Measurements from ENCODE around the gene CIC.
A peak's percentile ranks its signal among the peaks of the same experiment; 100 is the strongest.

The CIC gene

DNA sequence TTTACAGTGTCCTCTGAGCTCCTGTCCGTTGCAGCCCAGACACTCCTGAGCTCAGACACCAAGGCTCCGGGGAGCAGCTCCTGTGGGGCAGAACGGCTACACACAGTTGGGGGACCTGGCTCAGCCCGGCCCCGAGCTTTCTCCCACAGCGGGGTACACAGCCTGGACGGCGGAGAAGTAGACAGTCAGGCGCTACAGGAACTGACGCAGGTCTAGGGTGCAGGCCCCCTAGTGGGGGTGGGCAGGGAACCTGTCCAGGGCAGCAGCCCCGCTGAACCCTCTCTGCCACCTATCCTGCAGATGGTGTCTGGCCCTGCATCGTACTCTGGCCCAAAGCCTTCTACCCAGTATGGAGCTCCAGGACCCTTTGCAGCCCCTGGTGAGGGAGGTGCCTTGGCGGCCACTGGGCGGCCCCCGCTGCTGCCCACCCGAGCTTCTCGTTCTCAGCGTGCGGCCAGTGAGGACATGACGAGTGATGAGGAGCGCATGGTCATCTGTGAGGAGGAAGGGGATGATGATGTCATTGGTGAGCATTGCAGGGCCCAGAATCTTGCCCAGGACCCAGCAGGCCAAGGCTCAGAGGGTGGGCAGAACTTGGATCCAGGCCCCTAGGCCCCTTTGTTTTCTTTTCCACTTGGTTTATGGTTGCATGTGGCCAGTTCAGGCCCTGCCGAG is 20.0 kb downstream of the CIC start:
- no peak for DNase-seq (ENCODE audit: low spot score)

GRCh38 chr19:42289556-42290041 is 20.5 kb downstream of the CIC start:
- no peak for DNase-seq (ENCODE audit: low spot score)

- no peak for DNase-seq (ENCODE audit: low spot score)
Measured at GRCh38 chr19:42290136-42290522, 21.1 kb downstream of the CIC start.

GRCh38 chr19:42290523-42291434 is 21.7 kb downstream of the CIC start:
- peak; percentile 57 for DNase-seq (ENCODE audit: low spot score)

DNA sequence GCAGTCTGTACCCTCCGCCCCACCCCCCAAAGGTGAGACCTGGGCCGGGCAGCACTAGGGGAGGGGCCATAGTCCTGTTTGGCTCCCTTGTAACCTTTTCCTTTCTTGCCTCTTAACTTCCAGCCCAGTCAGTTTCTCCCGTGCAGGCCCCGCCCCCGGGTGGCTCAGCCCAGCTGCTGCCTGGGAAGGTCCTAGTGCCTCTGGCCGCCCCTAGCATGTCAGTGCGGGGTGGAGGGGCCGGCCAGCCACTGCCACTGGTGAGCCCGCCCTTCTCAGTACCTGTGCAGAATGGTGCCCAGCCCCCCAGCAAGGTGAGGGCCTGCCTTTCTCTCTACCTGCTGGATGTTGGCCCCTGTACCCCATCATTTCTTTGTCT is 22.4 kb downstream of the CIC start:
- DNase-seq (ENCODE audit: low spot score) = no peak

DNA sequence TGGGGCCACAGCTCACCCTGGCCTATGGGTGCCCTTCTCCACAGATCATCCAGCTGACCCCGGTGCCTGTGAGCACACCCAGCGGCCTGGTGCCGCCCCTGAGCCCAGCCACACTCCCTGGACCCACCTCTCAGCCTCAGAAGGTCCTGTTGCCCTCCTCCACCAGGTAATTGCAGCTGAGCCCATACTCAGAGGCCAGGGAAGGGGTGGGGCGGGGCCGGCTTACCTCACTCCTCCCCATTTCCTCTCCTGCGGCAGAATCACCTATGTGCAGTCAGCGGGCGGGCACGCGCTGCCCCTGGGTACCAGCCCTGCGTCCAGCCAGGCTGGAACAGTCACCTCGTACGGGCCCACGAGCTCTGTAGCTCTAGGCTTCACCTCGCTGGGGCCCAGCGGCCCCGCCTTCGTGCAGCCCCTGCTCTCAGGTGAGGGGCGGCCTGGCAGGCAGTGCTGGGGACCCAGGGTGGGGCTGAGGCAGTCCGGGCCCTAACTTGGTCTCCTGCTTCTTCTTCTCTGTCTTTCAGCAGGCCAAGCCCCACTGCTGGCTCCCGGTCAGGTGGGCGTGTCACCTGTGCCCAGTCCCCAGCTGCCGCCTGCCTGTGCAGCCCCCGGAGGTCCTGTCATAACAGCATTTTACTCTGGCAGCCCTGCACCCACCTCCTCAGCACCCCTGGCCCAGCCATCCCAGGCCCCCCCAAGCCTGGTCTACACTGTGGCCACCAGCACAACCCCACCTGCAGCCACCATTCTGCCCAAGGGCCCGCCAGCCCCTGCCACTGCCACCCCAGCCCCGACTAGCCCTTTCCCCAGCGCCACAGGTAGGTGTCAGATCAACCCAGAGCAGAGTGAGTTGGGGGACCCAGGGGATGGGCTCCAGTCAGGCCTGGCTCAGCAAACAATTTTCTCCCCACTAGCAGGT is 23.2 kb downstream of the CIC start:
- DNase-seq (ENCODE audit: low spot score) = no peak

GRCh38 chr19:42292963-42293362 is 23.9 kb downstream of the CIC start:
- no peak for DNase-seq (ENCODE audit: low spot score)

GRCh38 chr19:42293540-42293939 is 24.5 kb downstream of the CIC start:
- DNase-seq (ENCODE audit: low spot score) = no peak

DNA sequence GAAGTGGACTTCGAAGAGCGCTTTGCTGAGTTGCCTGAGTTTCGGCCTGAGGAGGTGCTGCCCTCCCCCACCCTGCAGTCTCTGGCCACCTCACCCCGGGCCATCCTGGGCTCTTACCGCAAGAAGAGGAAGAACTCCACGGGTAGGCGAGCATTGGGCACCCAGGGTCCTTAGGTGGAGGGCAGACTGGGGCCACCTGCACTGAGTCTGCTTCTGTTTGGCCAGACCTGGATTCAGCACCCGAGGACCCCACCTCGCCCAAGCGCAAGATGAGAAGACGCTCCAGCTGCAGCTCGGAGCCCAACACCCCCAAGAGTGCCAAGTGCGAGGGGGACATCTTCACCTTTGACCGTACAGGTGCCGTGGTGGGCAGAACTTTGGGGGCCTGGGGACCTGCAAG is 24.9 kb downstream of the CIC start:
- DNase-seq (ENCODE audit: low spot score) = no peak

GRCh38 chr19:42294471-42295137 is 25.6 kb downstream of the CIC start:
- no peak for DNase-seq (ENCODE audit: low spot score)

DNA sequence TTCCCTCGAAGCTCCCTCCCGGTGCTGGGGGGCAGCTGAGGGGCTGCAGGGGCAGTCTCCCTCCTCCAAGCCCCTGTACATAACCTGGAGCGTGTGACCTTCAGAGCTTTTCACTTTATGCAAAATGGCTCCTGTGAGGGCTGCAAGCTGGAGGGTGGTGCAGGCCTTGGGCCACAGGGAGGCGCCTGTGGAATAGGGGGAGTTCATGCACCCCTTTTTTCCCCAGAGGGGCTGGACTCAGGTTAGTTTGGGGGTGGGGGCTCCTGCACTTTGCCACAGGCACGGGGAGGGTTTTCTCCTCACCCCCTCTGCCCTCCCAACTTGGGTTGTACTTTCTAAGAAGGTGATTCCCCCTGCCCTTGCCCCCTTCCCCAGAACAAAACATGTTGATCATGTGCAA is 26.3 kb downstream of the CIC start:
- no peak for DNase-seq (ENCODE audit: low spot score)

DNA sequence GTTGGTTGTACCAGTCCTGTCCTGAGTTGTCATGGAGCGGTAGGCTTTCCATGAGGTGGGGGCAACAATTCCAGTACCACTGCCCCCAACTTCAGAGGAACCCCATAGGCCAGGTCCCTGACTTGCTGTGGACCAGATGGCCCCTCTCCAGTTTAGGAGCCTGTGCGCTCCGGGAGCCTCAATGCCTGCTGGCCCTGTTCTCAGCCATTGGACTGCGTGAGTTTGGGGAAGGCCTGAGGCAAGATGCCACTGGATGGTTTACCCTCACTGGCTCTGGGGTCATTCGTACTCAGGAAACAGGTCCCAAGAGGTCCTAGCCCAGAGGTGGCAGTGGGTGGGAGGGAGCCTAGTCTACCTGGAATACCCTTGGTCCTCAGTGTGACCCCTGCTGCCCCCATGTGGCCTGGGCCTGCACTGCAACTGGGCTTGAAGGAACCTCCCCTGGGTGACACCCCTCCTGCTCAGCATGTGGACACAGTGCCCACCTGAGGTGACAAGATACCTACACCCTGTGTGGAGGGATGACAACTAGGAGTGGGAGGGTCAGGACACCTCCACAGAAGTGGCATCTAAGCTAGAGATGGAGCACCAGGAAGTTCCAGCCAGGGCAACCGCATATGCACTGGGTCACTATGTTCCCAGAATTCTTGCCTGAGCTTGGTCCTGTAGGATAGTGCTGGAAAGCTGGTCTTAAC is 26.9 kb downstream of the CIC start:
- DNase-seq (ENCODE audit: low spot score) = peak; percentile 91

GRCh38 chr19:42297039-42297438 is 28.0 kb downstream of the CIC start:
- DNase-seq (ENCODE audit: low spot score) = no peak

GRCh38 chr19:42301646-42302203 is 32.7 kb downstream of the CIC start, which contains the start of gene PRR19:
Gene PRR19 (plus strand): TSS chr19:42302132. CDS start chr19:42309585, 7,453 bp downstream.
- no peak for DNase-seq (ENCODE audit: low spot score)

GRCh38 chr19:42303101-42303464 is 34.0 kb downstream of the CIC start:
- DNase-seq (ENCODE audit: low spot score) = no peak

DNA sequence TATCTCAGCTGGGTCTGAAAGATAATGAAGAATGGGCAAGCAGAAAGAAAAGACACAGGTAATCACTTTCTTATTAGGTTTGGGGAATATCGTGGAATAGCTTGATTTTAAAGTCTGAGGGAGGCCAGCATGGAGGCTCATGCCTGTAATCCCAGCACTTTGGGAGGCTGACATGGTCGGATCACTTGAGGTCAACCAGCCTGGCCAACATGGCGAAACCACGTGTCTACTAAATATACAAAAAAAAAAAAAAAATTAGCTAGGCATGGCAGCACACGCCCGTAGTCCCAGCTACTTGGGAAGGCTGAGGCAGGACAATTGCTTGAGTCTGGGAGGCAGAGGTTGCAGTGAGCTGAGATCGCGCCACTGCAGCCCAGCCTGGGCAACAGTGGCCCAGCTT is 34.8 kb downstream of the CIC start:
- no peak for DNase-seq (ENCODE audit: low spot score)

DNA sequence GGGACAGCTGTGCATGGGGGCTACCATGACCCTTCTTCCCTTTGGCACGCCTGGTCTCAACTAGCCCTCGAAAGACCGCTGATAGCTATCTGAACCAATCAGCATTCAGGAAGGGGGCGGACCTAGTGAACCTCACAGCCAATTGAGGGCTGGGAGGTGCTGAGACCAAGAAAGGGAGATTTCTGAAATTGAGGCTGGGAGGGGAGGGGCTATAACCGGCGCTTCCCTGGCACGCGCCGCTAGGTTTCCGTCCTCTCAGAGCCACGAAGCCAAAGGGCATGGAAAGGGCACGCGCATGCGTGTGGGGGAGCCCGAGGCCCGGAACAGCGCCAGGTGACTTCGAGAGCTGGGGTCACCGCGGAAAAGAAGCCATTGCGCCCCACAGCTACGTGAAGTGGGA is 37.6 kb downstream of the CIC start:
- no peak for DNase-seq (ENCODE audit: low spot score)

DNA sequence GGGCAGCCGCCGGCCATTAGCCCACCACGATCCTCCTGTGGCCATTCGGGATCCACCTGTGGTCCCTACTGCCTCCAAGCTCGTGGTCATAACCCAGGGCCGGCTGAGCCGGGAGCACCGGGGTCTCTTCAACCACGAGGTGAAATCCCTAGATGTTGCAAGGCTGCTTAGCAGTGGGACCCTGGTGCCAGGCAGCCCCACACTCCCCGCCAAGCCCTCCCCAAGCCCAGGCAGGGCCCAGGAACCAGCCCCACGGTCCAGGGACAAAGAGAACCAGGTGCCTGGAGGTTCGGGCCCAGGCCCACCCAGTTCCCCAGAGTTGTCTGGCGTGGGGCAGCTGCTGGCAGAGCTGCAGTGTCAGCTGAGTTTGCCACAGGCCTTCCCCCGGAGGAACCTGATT is 40.6 kb downstream of the CIC start:
- no peak for DNase-seq (ENCODE audit: low spot score)

GRCh38 chr19:42311657-42312056 is 42.6 kb downstream of the CIC start:
- no peak for DNase-seq (ENCODE audit: low spot score)

DNA sequence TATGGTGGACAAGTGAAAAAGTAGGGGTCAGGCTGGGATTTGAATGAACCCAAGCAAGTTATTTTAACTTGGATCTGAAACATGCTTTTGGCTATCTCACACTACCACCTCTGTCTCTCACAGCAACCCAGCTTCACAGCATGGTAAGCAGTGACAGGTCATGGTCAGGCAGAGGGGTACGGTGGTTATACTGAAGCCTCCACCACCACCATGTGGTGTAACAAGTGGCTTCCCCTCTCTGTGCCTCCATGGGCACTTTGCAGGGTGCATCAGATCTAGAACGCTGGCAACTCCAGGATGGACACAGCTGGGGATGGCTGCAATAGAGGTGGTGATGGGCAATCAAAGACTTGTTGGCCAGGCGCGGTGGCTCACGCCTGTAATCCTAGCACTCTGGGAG is 43.3 kb downstream of the CIC start:
- no peak for DNase-seq (ENCODE audit: low spot score)
